IMR-90 (cell line): ENCODE results near the gene THADA. TPM values are rescaled to one million over a fixed set of nuclear protein-coding genes. Genes with fewer than 3 reads are reported as not detected.
A peak's percentile ranks its signal among the peaks of the same experiment; 100 is the strongest.

ENCODE experiments used
- ATAC-seq: fragments of 200-7000 bp; cut with Tn5 transposase; 2 replicates; pipeline ENCODE4 v1.9.1; 2020; ENCODE audit warnings: low read depth, mild to moderate bottlenecking, moderate library complexity
- BruUV-seq: library from RNA; stranded (reverse); fragments of 400-500 nt; replicated peaks from 2 replicates; lab custom pipeline; 2021; lab: Mats Ljungman, UMichigan
- CTCF ChIA-PET: fragments of 300-600 bp; formaldehyde crosslinking; extraction: SDS; loops from one replicate; lab custom pipeline; 2021; ENCODE audit warnings: antibody characterized with exemption; lab: Yijun Ruan, JAX
- POLR2A ChIA-PET: fragments of 300-600 bp; sonication (Branson Sonifier 250); formaldehyde crosslinking; loops from one replicate; lab custom pipeline; 2022; ENCODE audit warnings: antibody characterized with exemption; ENCODE audit not compliant: unreplicated experiment; lab: Charles Lee
- DNase-seq: peaks from one replicate; pipeline ENCODE4 v3.0.0; 2013
- H2AFZ ChIP-seq: replicated peaks from 2 replicates; pipeline ENCODE3; 2013; ENCODE audit warnings: low read length, mild to moderate bottlenecking; ENCODE audit not compliant: poor library complexity
- H2AK5ac ChIP-seq: 2 replicates; pipeline ENCODE4 v1.6.1; 2013; ENCODE audit warnings: low read depth, low read length, inconsistent platforms
- H2AK9ac ChIP-seq: replicated peaks from 2 replicates; pipeline ENCODE3; 2013; ENCODE audit warnings: mild to moderate bottlenecking, low read depth, low read length, moderate library complexity; ENCODE audit not compliant: poor library complexity
- H2BK120ac ChIP-seq: 2 replicates; pipeline ENCODE4 v1.6.1; 2013; ENCODE audit warnings: low read depth, low read length, inconsistent platforms
- H2BK15ac ChIP-seq: 3 replicates; pipeline ENCODE4 v1.6.1; 2013; ENCODE audit warnings: low read depth, low read length, inconsistent platforms
- H2BK20ac ChIP-seq: 2 replicates; pipeline ENCODE4 v1.6.1; 2013; ENCODE audit warnings: low read depth, mild to moderate bottlenecking, inconsistent platforms, low read length, moderate library complexity
- H2BK5ac ChIP-seq: 2 replicates; pipeline ENCODE4 v1.6.1; 2013; ENCODE audit warnings: mild to moderate bottlenecking, low read depth, low read length, inconsistent platforms; ENCODE audit not compliant: poor library complexity, severe bottlenecking
- H3K14ac ChIP-seq: replicated peaks from 2 replicates; pipeline ENCODE4 v1.6.1; 2013; ENCODE audit warnings: low read depth, low read length, inconsistent platforms
- H3K18ac ChIP-seq: 2 replicates; pipeline ENCODE4 v1.6.1; 2013; ENCODE audit warnings: low read depth, low read length, control low read depth
- H3K23ac ChIP-seq: 2 replicates; pipeline ENCODE4 v1.6.1; 2013; ENCODE audit warnings: low read depth, low read length, inconsistent platforms
- H3K27ac ChIP-seq: 2 replicates; pipeline ENCODE4 v1.5.1; 2013; ENCODE audit warnings: mild to moderate bottlenecking, control low read depth, low read length; ENCODE audit not compliant: insufficient read depth
- H3K27me3 ChIP-seq: 2 replicates; pipeline ENCODE4 v1.6.1; 2013; ENCODE audit warnings: low read length; ENCODE audit not compliant: control insufficient read depth, insufficient read depth
- H3K36me3 ChIP-seq: 2 replicates; pipeline ENCODE4 v1.6.1; 2013; ENCODE audit warnings: low read length, mixed read lengths; ENCODE audit not compliant: control insufficient read depth, insufficient read depth
- H3K4ac ChIP-seq: 2 replicates; pipeline ENCODE4 v1.6.1; 2013; ENCODE audit warnings: low read depth, low read length, inconsistent platforms
- H3K4me1 ChIP-seq: 2 replicates; pipeline ENCODE4 v1.6.1; 2013; ENCODE audit warnings: low read length, mixed read lengths; ENCODE audit not compliant: control insufficient read depth, insufficient read depth
- H3K4me2 ChIP-seq: 2 replicates; pipeline ENCODE4 v1.6.1; 2013; ENCODE audit warnings: low read depth, mild to moderate bottlenecking, control low read depth, low read length, moderate library complexity
- H3K4me3 ChIP-seq: 2 replicates; pipeline ENCODE4 v1.5.1; 2013; ENCODE audit warnings: low read depth, mild to moderate bottlenecking, control low read depth, low read length, moderate library complexity; ENCODE audit not compliant: insufficient read depth
- H3K56ac ChIP-seq: 2 replicates; pipeline ENCODE4 v1.6.1; 2013; ENCODE audit warnings: low read length, inconsistent platforms; ENCODE audit not compliant: insufficient read depth; ENCODE audit errors: extremely low read depth
- H3K79me1 ChIP-seq, 2 experiments: 2 replicates each; pipeline ENCODE4 v1.6.1; 2013; ENCODE audit warnings: low read length in 2 of 2, inconsistent platforms in 1 of 2, low read depth in 1 of 2
- H3K9ac ChIP-seq: 2 replicates; pipeline ENCODE4 v1.6.1; 2013; ENCODE audit warnings: low read depth, low read length, control low read depth
- H3K9me1 ChIP-seq: 2 replicates; pipeline ENCODE4 v1.6.1; 2013; ENCODE audit warnings: low read length, inconsistent platforms; ENCODE audit not compliant: insufficient read depth
- H3K9me3 ChIP-seq: 2 replicates; pipeline ENCODE4 v1.6.1; 2013; ENCODE audit warnings: low read length; ENCODE audit not compliant: control insufficient read depth, insufficient read depth
- H4K20me1 ChIP-seq: 2 replicates; pipeline ENCODE4 v1.6.1; 2013; ENCODE audit warnings: low read length, inconsistent platforms; ENCODE audit not compliant: insufficient read depth
- H4K5ac ChIP-seq: 2 replicates; pipeline ENCODE4 v1.6.1; 2013; ENCODE audit warnings: mild to moderate bottlenecking, low read depth, low read length, control low read depth
- H4K8ac ChIP-seq, 2 experiments: 2 replicates each; pipeline ENCODE4 v1.6.1; 2013; ENCODE audit warnings: low read depth in 2 of 2, low read length in 2 of 2, control low read depth in 1 of 2, inconsistent platforms in 1 of 2
- H4K91ac ChIP-seq: 2 replicates; pipeline ENCODE4 v1.6.1; 2013; ENCODE audit warnings: low read depth, low read length, inconsistent platforms; ENCODE audit not compliant: insufficient read depth
- MAZ ChIP-seq: IDR thresholded peaks from 2 replicates; pipeline ENCODE4 v1.6.1; 2012; ENCODE audit warnings: low read depth, mild to moderate bottlenecking, low read length, improper control_type of control experiment, moderate library complexity, borderline replicate concordance
- NFE2L2 ChIP-seq: fragments of 150-350 bp; IDR thresholded peaks from 2 replicates; pipeline ENCODE4 v1.6.1; 2016; ENCODE audit warnings: low read depth, mild to moderate bottlenecking, low read length
- WGBS, 2 experiments: methylation state at CpG; one replicate each; pipeline versions ENCODE4 v1.1.5 to v1.1.7; 2013; ENCODE audit warnings: missing lambda C conversion rate in 2 of 2; ENCODE audit not compliant: insufficient read length in 1 of 2; ENCODE audit errors: extremely low coverage in 2 of 2; 5-methylcytosine and 5-hydroxymethylcytosine counted together
- dilution Hi-C: fragments of 300-500 bp; cut with HindIII; formaldehyde crosslinking; loops from one replicate; pipeline ENCODE4 v1.14.3; 2018; ENCODE audit warnings: low sequenced_read_pairs; ENCODE audit not compliant: unreplicated experiment
- in situ Hi-C: fragments of 300-500 bp; cut with MboI; formaldehyde crosslinking; loops from 3 replicates; pipeline ENCODE4 v1.14.3; 2019; ENCODE audit warnings: low sequenced_read_pairs, inconsistent platforms, mixed read lengths
- intact Hi-C: fragments of 100-400 bp; cut with micrococcal nuclease; formaldehyde crosslinking; loops from 2 replicates; pipeline ENCODE4 v1.10.0; 2022
- polyA plus RNA-seq, 3 experiments: library from polyadenylated mRNA; depleted of rRNA; stranded (reverse); fragments of >200 nt; gene quantifications; 2 replicates each; pipeline ENCODE4 v1.2.3, GENCODE V29; 2012; ENCODE audit warnings: low replicate concordance in 1 of 3
- total RNA-seq: library from RNA; depleted of rRNA; stranded (reverse); fragments of >200 nt; gene quantifications from 2 replicates; pipeline ENCODE4 v1.2.3, GENCODE V29; 2012

The THADA gene
- total and polyA plus RNA-seq, 2 of the 4 experiments (the other 2 are of a cell fraction): 10.5 to 21.3 TPM

- no peak overlapping the region for H2BK20ac ChIP-seq
- no TSS peak for BruUV-seq
- no peak overlapping the region for H4K5ac ChIP-seq
- peaks cover 3% of the 10 kb centered on the region; the same call in 1 of the 2 replicates for H3K9me1 ChIP-seq
- DNase-seq: no peak
- H3K9me3 ChIP-seq: no peaks in the 10 kb centered on the region
- H3K4me3 ChIP-seq: no peak overlapping the region
- H2BK15ac ChIP-seq: no peak overlapping the region
- no peaks in the 10 kb centered on the region for H3K27me3 ChIP-seq
- no peak for TF ChIP-seq MAZ
- TF ChIP-seq NFE2L2: no peak
- ChIA-PET POLR2A (no interaction called here), CTCF (interaction anchor here (0.7 to 1.1 kb wide), 2 partner anchors 9 to 13 kb away, joined by 4 read pairs; no protein-coding TSS in a partner anchor)
- H3K4me1 ChIP-seq: no peaks in the 10 kb centered on the region
- 0 out of 2 replicates have a peak overlapping the region, but pooled peaks have one; percentile 28 for H3K14ac ChIP-seq
- no peaks in the 10 kb centered on the region for H4K20me1 ChIP-seq
- no peak overlapping the region for H3K4me2 ChIP-seq
- dilution Hi-C loops: no loop called here
- no peak overlapping the region for H3K27ac ChIP-seq
- no peak for ATAC-seq
- no peak overlapping the region for H4K8ac ChIP-seq
- no peak overlapping the region for H3K23ac ChIP-seq
- H3K36me3 ChIP-seq: peaks cover 2% of the 10 kb centered on the region; the same call in 1 of the 2 replicates
- H3K4ac ChIP-seq: no peak overlapping the region
- no peaks in the 10 kb centered on the region for H3K79me1 ChIP-seq
- no CpG with 5 or more reads among the region's 1 CpG for WGBS, 2 experiments
- no peak overlapping the region for H2AFZ ChIP-seq
- H2BK120ac ChIP-seq: no peak overlapping the region
- no peak overlapping the region; the same call in 1 of the 2 replicates for H2AK5ac ChIP-seq
- in situ Hi-C loops: no loop called here
- H2BK5ac ChIP-seq: no peak overlapping the region
- H3K56ac ChIP-seq: no peak overlapping the region
- no peak overlapping the region for H3K18ac ChIP-seq
- H4K91ac ChIP-seq: no peak overlapping the region
- H3K9ac ChIP-seq: no peak overlapping the region
- H2AK9ac ChIP-seq: no peak overlapping the region
- intact Hi-C loops: no loop called here
Measured at GRCh38 chr2:43493954-43494353, 101.9 kb downstream of the THADA start.
